Nucleus accumbens (tissue), 56 donors: ENCODE measurements around the gene INPP5F.
"Not testable (repeated sequence)": the region's sequence is repeated elsewhere in the genome, so short reads cannot be mapped to it uniquely, and the experiment has no call there.

Source experiments
- DNase-seq, 56 donors: peaks; one replicate each; lab custom pipeline; 2025; lab: John Stamatoyannopoulos, UW

Gene INPP5F

DNA sequence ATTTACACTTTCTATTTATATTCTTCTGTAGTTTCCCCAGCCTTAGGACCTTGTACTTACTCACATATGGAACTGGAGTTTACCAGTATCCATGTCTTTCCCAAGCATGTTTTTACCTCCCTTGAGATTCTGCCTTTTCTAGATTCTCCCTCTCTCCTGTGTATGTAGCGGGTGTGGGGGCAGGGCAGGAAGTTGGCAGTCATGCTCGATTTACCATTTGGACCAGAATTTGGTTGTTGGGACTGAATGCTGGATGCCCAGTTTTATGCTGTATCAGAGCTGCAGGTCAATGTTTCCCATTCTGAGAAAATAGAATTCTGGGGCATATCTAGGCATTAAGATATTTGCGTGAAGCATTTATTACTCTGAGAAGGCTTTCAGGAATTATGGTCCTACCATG, 14.2 kb downstream of the INPP5F start:
- no peak for DNase-seq

DNA sequence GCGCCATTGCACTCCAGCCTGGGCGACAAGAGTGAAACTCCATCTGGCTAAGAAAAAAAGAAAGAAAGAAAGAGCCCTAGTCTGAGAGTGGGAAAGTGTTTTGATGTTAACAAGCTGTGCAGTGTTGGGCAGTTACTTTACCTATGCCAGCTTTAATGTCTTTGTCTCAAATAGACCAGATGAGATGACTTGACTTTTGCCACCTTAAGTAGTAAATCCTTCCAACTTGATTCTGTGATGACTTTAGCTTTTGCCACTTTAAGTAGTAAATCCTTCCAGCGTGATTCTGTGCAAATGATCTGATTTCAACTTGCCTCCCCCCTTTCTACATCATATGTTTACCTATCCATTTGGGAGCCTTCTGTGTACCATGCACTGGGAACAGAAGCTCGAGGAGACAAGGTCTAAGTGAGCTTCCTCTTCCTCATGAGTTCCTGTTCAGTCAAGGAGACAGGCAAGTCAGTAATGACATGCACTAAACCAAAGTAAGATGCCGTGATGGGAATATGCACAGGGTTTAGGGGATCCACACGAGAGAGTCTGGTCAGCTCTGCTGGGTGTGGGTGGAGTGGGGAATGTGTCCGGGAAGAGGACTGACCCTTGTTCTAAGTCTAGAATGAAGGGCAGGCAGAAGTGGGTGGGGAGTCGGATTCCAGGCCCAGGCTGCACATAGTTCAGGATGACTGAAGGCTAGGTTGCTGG, 17.2 kb downstream of the INPP5F start:
- DNase-seq: no peak

- no peak for DNase-seq
These were observed 22.1 kb downstream of the INPP5F start for GRCh38 chr10:119747940-119748339.

- DNase-seq: no peak
These were observed 23.0 kb downstream of the INPP5F start for GRCh38 chr10:119748871-119749270.

DNA sequence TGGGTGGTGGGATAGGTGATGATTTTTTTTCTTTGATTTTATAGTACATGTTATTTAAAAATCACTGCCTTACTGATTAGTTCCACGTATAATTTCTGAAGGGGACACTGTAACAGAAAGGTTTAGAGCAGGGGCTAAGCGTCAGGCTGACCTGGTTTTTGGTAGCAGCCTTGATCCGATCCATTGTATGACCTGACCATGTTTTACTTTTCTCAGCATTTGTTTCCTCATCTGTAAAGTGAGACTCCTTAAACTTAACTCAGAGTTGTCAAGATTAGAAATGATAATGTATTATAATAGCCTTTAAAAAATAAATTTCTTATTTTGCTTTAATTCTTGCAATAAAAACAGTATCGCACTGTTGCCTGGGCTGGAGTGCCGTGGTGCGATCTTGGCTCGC, 23.6 kb downstream of the INPP5F start:
- no peak for DNase-seq

- DNase-seq: peak in 52 of 56 donors; percentile 11 to 92 (median 69)
These were observed 24.8 kb downstream of the INPP5F start for GRCh38 chr10:119750391-119751230.

DNA sequence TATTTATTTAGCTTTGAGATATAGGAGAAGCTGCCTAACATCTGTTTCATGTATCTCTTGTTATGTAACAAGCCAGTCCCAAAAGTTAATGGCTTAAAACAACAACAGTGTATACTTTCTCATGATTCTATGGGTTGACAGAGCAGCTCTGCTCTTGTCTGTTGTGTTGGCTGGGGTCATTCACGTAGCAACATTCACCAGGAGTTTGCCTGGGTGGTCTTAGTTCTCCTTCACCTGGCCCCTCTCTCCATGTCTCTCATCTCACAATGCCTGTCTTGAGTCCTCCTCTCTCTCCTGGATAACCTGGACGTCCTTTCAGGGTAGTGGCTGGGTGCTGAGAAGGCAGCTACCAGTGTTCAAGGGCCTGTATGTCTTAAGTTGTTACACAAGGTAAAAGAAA, 27.5 kb downstream of the INPP5F start:
- no peak for DNase-seq

GRCh38 chr10:119754085-119754484, 28.2 kb downstream of the INPP5F start:
- peak in 1 of 56 donors; percentile 11 for DNase-seq

DNA sequence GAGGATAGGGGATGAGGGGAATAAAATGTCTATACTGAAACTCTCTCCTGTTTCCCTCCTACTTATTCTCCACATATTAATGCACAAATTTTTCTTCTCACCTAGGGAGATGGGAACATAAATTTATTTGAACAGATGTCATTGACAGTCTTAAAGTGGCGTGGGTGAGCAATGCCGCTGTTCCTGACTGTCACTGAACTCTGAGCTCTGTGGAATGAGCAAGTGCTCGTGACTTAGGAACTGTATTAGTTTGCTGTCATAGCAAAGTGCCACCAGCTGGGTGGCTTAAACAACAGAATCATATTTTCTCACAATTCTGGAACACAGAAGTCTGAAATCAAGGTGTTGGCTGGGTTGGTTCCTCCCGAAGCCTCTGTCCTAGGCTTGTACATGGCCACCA, 29.1 kb downstream of the INPP5F start:
- peak in 16 of 56 donors; percentile 4 to 62 (median 30) for DNase-seq

GRCh38 chr10:119755446-119755845, 29.6 kb downstream of the INPP5F start:
- no peak for DNase-seq

GRCh38 chr10:119758448-119759195, 32.8 kb downstream of the INPP5F start:
- no peak for DNase-seq

DNA sequence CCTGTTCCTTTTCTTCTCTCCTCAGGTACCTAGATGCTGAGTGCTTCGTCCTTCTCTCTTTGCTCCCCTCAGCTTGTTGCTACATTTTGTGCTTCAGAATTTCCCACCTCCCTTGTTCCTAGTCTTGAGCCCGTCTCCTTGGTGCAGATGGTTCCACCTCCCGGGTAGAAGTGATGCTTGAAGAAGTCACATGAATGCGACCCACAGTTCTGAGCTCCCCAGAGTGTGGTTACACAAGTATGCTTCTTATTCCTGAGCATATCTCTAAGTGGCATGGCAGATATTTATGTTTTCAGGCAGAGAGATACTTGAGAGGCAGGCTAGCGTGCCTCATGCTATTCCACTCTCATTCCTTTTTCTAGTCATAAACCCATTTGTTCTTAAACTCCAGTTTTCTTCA, 34.0 kb downstream of the INPP5F start:
- no peak for DNase-seq

DNA sequence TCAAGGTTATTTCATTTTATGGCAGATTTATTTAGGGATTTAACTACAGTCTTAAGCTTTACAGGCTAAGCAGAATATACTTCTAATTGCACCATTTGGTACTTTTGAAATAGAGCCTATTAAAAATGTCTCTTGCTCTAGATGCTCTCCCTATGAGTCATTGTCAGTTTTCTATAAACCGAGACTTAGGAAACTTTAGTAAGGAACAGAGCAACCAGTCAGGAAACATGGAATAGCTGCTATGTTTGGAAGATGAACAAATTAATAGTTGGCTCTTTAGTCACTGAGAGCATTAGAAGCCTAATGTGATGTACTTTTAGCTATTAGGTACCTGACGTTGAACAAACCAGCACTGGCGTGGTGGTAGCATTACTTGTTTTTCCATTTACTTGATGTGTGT, 35.3 kb downstream of the INPP5F start:
- no peak for DNase-seq

DNA sequence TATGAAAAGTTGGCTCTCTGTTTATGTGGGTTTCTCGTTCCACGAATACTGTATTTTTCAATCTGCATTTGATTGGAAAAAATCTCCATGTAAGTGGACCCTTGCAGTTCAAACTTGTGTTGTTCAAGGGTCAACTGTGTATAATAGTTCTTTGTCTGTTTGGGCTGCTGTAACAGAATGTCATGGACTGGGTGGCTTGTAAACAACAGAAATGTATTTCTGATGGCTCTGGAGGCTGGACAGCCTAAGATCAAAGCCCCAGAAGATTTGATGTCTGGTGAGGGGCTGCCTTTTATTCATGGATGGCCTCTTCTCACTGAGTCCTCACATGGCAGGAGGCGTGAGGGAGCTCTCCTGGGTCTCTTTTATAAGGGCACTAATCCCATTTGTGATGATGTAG, 36.2 kb downstream of the INPP5F start:
- DNase-seq: no peak

DNA sequence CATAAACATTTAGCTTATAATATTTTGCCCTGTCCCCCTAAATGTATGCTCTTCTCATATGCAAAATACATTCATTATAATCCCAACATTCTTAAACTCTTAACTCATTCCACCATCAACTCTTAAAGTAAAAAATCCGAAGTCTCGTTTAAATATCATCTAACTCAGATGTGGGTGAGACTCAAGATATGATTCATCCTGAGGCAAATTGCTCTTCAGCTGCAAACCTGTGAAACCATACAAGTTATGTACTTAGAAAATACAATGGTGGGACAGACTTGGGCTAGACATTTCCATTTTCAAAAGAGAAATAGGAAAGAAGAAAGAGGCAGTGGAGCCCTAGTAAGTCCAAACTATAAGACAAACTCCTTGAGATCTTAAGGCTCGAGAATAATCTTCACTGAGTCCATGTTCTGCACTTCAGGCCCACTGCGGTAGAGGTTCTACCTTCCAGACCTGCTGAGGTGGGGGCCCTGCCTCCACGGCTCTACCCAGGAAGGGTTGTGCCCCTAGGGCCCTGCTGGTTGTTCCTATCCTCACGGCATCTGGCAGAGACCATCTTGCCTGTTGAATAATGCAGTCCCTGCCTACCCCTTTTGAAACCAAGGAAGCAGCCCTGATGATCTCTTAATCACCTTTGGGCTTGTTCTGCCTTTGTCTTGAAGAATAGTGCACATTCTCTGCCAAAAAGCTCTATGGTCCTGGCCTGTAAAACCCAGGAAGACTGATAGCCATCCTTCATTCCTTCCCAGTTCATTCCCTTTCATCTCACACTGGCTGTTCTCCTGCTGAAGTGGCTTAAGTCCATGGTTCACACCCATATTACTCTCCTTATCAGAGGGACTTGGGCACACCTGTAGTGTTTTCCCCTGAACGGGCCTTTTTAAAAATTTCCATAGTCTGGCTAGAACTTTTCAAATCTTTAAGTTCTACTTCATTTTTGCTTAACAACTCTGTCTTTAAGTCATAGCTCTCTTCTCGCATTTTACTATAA, 37.3 kb downstream of the INPP5F start:
- no peak for DNase-seq

DNA sequence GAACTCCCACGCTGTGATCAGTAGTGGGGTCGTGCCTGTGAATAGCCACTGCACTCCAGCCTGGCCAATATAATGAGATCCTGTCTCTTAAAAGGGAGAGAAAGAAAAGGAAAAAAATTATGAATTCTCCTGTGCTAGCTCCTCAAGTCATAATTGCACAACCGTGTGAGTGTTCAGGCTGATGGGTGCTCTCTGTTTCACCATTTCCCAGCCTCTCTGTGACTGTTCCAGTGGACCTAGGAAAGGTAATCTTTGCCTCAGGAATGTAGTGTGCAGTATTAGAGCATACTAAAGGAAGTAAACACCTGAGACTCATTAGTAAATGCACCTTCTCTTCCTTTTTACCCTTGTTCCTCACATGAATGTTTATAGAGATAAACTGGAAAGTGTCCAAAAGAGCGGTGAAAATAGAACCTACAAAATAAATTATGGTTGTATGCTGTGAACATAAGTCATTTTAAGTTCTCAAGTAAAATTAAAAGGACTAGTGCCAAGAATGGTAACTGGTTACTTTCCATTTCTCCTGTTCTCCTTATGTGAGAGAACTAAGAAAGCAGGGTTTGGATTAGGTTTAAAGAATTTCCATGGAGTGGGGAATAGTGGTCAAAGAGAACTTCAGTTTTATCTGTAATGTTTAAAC, 42.7 kb downstream of the INPP5F start:
- no peak for DNase-seq

DNA sequence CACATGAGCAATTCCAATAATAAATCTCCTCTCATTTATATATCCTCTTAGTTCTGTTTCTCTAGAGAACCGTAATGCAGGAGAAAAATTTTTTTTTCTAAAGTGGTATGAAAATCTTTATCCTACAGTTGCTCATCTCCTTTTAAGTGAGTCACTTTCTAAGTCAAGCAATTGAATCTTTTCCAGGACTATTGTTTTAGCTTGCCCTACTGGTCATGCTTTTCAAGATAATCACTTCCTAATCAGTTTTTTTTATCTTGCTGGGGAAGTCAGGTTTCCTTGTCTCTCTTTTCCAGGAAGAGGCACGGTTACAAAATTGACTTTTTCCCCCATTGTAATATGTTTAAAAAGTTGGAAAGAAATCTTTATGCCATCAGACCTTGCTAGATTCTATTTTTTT, 44.0 kb downstream of the INPP5F start:
- DNase-seq: no peak

DNA sequence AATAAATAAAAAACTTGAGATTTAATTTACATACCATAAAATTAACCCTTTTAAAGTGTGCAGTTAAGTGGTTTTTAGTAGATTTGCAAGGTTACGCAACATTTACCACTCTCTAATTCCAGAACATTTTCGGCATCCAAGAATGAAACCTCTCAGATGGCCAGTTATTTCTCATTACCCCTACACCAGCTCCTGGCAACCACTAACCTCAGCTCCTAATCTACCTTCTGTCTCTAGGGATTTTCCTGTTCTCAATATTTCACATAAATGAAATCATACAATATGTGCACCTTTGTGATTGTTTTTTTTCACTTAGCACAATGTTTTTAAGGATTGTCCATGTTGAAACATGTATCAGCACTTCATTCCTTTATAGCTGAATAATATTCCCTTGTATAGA, 45.1 kb downstream of the INPP5F start:
- no peak for DNase-seq

DNA sequence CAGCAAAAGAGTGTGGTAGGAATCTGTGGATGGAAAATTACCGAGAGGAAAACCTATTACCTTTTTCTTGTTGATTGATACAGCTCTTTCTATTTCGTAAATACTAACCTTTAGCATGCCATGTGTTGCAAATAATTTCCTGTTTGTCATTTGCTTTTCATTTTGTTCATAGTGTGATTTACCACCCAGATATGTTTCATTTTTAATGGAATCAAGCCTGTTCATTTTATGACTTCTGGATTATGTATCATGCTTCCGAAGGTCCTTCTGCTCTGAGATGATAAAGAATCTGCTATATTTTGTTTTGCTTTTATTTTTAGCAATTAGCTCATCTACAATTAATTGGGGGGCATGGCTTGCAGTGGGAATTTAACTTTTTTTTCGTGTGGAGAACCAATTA, 46.5 kb downstream of the INPP5F start:
- no peak for DNase-seq

- not testable (repeated sequence) for DNase-seq
These were observed 47.2 kb downstream of the INPP5F start for GRCh38 chr10:119773041-119773440.
